Measurements from ENCODE around the gene RTN3. TPM values are rescaled to one million over a fixed set of nuclear protein-coding genes. Genes with fewer than 3 reads are reported as not detected.
A peak's percentile ranks its signal among the peaks of the same experiment; 100 is the strongest.

RTN3 gene
- total and polyA plus RNA-seq, 9 of the 15 experiments (the other 6 are each of a cell fraction or from before 2014, with no cell fraction given) = 41.6 to 169 (median 93.5) TPM

GRCh38 chr11:63681321-63682065 is at the start of gene RTN3 (continued):
- peak; percentile 42 to 70; a peak in 3 of 4 replicates for TF ChIP-seq MNT (conservative IDR thresholded peaks at IDR 0.05)
- no peak for TF ChIP-seq ZNF318 (IDR thresholded peaks at IDR 0.05; ENCODE audit: borderline replicate concordance in 1 of 2, low read depth in 1 of 2)
- TF ChIP-seq ATF7 (IDR thresholded peaks at IDR 0.05) = peak; percentile 81
- TF ChIP-seq TBP (optimal IDR thresholded peaks at IDR 0.05; ENCODE audit: low read depth, low read length) = peak; percentile 80
- peak; percentile 93 for TF ChIP-seq POLR2AphosphoS5 (IDR thresholded peaks at IDR 0.05; ENCODE audit: control insufficient read depth, insufficient read depth, low read depth, low read length)
- no peak for TF ChIP-seq NUFIP1 (IDR thresholded peaks at IDR 0.05; ENCODE audit: partially characterized antibody)
- TF ChIP-seq RBM17 (IDR thresholded peaks at IDR 0.05; ENCODE audit: borderline replicate concordance, low read depth, low read length) = no peak
- no peak for TF ChIP-seq SNIP1 (IDR thresholded peaks at IDR 0.05; ENCODE audit: low read depth)
- no peak for TF ChIP-seq ZNF133 (CRISPR knock-in tag; IDR thresholded peaks at IDR 0.05)
- TF ChIP-seq ASH1L (IDR thresholded peaks at IDR 0.05; ENCODE audit: borderline replicate concordance, low read depth, partially characterized antibody) = no peak
- no peak for TF ChIP-seq CHD2 (IDR thresholded peaks at IDR 0.05; ENCODE audit: low read depth, low read length)

All from K562 (cell line).